Stimulated activated CD8-positive, alpha-beta memory T cell treated with anti-CD3 and anti-CD28 coated beads, Interleukin-4, amount 100 ng/mL, for 48 hours (primary cell): ENCODE data around the gene TRIP4.

Source experiments
- DNase-seq: peaks from one replicate; pipeline ENCODE4 v3.0.0-alpha.2; 2020

Gene TRIP4

DNA sequence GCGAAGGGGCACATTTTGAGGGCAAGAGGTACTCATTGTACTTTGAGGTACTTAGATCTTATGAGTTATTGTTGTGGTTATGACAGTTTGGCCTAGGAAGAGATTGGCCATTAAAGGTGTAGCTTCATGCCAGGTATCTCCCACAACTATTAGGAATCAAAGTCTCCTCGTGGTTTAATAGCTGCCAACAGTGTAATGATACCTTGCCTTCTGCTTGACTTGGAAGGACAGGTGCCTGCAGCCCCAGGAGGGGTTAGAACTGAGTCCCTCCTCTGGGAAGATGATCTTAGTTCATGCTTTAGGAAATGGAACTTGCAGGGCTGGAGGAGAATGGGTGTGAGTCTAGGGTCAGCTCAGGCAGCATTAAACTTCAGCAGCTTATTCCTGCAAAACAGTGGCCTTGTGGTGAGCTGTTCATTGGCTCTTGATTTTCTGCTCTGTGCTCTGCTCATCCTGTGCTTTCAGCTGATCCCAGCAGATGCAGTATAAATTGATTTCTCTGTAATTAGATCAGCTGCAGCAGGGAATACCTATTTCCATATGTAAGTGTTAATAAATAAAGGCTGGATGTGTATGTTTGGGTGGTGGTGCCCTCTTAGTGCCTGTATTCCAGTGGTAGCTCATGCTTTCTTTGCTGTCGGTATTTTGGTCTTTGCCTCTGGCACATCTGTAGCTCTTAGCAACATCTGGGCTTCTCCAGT is 113.2 kb downstream of the TRIP4 start:
- no peak for DNase-seq

DNA sequence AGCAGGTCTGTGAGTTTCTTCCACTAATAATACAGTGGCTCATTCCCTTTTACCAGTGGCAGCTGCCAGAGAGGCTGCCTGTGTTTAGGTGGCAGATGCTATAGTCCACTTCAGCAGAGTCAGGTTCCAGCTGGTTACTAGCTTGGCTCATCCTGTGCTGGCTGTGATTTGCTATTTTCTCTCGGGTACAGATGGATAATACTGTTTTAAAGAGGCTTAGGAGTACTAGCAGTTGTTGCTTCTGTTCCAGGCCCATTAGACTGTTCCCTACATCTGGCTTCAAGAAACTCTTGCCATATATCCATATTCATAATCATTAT is 113.7 kb downstream of the TRIP4 start:
- no peak for DNase-seq

DNA sequence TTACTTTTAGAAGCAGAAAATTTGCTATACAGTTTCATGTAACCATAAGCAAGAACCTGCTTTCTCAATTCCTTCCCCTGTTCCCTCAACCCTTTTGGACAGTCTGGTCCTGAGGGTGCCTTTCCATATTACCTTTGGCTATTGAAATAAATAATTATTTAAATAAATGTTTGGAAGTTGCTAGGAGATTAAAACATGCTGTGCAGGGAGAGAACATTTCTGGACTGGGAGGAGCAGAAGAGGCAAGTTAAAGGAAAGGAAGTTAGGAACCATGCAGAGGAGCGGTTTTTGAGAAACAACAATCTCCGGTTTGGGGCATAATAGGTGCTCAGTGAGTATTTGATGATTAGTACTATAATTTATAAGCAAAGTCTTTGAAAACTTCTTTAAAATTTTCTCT is 114.5 kb downstream of the TRIP4 start:
- no peak for DNase-seq

GRCh38 chr15:64502551-64502950 is 114.9 kb downstream of the TRIP4 start:
- DNase-seq, result no peak

DNA sequence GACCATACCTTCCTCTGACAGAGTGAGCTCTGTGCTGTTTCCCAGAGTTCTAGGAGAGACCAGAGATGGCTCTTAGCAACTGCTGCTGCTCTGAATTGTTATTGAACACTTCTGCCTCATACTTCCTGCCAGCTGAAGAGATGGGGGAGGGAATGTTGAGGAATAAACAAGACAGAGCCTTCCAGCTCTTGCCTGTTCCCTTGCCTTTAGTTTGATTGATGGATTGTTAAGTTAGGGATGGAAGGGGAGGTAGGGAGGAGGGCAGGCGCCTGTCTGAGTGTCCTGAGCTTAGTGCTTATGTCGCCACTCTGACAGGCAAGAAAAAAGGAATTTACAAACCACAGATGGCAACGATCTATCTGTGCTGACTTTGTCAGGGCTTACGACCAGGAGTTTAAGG is 115.6 kb downstream of the TRIP4 start:
- DNase-seq, result no peak

GRCh38 chr15:64503640-64504039 is 116.0 kb downstream of the TRIP4 start:
- DNase-seq, result no peak
